ENCODE data around the gene DCTN2.
"Not testable (repeated sequence)": the region's sequence is repeated elsewhere in the genome, so short reads cannot be mapped to it uniquely, and the experiment has no call there.

DCTN2 gene

DNA sequence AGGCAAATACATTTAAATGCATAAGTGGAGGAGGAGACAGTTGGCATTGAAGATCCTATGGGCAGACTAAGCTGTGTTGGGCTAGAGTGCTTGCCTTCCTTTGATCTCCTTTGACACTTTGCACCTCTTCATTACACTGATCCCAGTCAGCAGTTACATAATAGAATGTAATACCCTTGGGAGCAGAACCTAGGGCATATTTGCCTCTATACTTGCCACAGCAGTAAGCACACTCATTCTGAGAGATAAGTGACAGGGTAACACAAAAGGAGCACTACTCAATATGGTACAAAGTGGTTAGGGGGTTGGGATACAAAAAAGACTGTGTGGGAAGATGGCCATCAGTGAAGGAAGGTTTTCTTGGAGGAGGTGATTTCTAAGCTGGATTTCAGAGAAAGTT is 50.2 kb downstream of the DCTN2 start:
- Histone ChIP-seq H3K36me3 (ENCODE audit: insufficient read depth, low read length) (peaks cover 72% of the 10 kb centered on the region), H3K27ac (ENCODE audit: low read depth, low read length) (no peak overlapping the region), H3K4me3 (ENCODE audit: low read length) (no peak overlapping the region), H3K4me1 (ENCODE audit: insufficient read depth, low read length) (no peaks in the 10 kb centered on the region), H3K9ac (ENCODE audit: low read depth, low read length) (no peak overlapping the region), H3K27me3 (ENCODE audit: insufficient read depth, low read length) (no peaks in the 10 kb centered on the region), H3K9me3 (ENCODE audit: insufficient read depth, low read depth, low read length) (peaks cover 5% of the 10 kb centered on the region; the same call in 1 of the 2 replicates)

DNA sequence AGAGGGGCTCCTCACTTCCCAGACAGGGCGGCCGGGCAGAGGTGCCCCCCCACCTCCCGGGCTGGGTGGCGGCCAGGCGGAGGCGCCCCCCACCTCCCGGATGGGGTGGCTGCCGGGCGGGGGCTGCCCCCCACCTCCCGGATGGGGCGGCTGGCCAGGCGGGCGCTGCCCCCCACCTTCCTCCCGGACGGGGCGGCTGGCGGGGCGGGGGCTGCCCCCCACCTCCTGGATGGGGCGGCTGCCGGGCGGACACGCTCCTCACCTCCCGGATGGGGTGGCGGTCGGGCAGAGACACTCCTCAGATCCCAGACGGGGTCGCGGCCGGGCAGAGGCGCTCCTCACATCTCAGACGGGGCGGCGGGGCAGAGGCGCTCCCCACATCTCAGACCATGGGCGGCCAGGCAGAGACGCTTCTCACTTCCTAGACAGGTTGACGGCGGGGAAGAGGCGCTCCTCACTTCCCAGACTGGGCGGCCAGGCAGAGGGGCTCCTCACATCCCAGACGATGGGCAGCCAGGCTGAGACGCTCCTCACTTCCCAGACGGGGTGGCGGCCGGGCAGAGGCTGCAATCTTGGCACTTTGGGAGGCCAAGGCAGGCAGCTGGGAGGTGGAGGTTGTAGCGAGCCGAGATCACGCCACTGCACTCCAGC is 51.8 kb downstream of the DCTN2 start:
- not testable (repeated sequence) for H3K4me3 ChIP-seq (ENCODE audit: low read length); H3K9ac ChIP-seq (ENCODE audit: low read depth, low read length); H3K9me3 ChIP-seq (ENCODE audit: insufficient read depth, low read depth, low read length); H3K4me1 ChIP-seq (ENCODE audit: insufficient read depth, low read length); H3K27me3 ChIP-seq (ENCODE audit: insufficient read depth, low read length); H3K27ac ChIP-seq (ENCODE audit: low read depth, low read length)
- 93% methylated on average over 48 of the region's 48 CpGs for WGBS
- peaks cover 72% of the 10 kb centered on the region for H3K36me3 ChIP-seq (ENCODE audit: insufficient read depth, low read length)

DNA sequence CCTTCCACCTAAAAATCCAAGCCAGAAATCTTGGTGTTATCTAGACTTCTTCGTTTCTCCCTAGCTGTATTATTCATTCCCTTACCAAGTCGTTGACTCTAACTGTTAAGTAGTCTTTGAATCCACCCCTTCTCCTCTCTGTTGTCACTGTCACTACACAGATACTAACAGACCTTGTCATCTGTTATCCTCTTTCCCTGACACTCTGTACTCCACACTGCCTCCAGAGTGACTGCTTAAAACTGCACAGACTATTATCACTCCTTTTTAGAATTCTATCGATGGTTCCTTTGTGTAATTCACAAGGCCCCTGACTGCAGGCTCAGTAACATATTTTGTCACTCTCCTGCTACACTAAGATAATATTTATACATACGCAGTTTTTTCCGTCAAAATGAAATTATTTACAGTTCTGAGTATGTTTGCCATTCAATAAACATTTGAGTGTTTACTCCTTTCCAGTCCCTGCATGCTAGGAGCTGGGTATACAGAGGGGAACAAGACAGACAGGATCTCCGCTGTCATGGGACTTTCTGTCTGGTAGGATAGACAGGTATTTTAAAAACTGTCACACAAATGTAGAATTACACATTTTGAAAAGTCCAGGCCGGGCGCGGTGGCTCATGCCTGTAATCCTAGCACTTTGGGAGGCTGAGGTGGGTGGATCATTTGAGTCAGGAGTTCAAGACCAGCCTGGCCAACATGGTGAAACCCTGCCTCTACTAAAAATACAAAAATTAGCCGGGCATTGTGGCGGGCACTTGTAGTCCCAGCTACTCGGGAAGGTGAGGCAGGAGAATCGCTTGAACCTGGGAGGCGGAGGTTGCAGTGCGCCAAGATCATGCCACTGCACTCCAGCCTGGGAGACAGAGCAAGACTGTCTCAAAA is 55.4 kb downstream of the DCTN2 start:
- Histone ChIP-seq H3K4me3 (ENCODE audit: low read length) (no peak overlapping the region), H3K9ac (ENCODE audit: low read depth, low read length) (no peak overlapping the region), H3K36me3 (ENCODE audit: insufficient read depth, low read length) (peaks cover 56% of the 10 kb centered on the region), H3K9me3 (ENCODE audit: insufficient read depth, low read depth, low read length) (peaks cover 5% of the 10 kb centered on the region; the same call in 1 of the 2 replicates), H3K4me1 (ENCODE audit: insufficient read depth, low read length) (peaks cover 6% of the 10 kb centered on the region; the same call in 1 of the 2 replicates), H3K27ac (ENCODE audit: low read depth, low read length) (no peak overlapping the region), H3K27me3 (ENCODE audit: insufficient read depth, low read length) (no peaks in the 10 kb centered on the region)
- 96% methylated on average over 15 of the region's 15 CpGs for WGBS

DNA sequence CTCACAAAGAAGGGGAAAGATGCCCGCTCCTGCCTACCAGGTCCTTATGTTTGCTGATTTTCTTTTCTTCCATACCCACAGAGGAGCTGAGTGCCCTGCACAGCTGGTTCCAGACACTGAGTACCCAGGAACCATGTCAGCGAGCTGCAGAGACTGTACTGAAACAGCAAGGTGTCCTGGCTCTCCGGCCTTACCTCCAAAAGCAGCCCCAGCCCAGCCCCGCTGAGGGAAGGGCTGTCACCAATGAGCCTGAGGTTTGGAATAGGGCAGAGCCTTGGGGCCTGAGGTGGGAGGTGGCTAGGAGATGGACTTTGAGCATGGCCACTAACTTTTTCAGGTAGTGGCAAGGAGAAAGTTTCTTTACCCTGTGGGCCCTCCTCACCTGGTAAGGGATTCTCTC is 56.9 kb downstream of the DCTN2 start:
- no peak overlapping the region for H3K4me3 ChIP-seq (ENCODE audit: low read length)
- H3K27me3 ChIP-seq (ENCODE audit: insufficient read depth, low read length) = no peaks in the 10 kb centered on the region
- H3K9me3 ChIP-seq (ENCODE audit: insufficient read depth, low read depth, low read length) = peaks cover 5% of the 10 kb centered on the region; the same call in 1 of the 2 replicates
- H3K9ac ChIP-seq (ENCODE audit: low read depth, low read length) = no peak overlapping the region
- peaks cover 46% of the 10 kb centered on the region for H3K36me3 ChIP-seq (ENCODE audit: insufficient read depth, low read length)
- WGBS = 94% methylated on average over 4 of the region's 4 CpGs
- H3K4me1 ChIP-seq (ENCODE audit: insufficient read depth, low read length) = peaks cover 6% of the 10 kb centered on the region; the same call in 1 of the 2 replicates
- H3K27ac ChIP-seq (ENCODE audit: low read depth, low read length) = no peak overlapping the region

DNA sequence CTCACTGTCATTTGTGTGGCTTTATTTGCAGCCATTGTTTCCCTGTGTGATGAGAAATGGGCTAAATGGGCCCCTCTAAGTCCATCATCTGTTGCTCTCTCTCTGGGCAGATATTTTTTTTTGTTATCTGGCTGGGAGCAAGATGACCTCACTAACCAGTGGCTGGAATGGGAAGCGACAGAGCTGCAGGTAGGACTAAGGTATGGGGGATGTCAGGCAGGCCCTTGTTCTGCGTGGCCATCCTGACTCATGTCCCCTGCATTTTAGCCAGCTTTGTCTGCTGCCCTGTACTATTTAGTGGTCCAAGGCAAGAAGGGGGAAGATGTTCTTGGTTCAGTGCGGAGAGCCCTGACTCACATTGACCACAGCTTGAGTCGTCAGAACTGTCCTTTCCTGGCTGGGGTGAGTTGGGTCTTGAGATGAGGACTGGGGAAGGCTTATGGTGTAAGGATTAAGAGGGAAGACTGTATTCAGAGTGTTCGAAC is 57.8 kb downstream of the DCTN2 start:
- Histone ChIP-seq H3K4me1 (ENCODE audit: insufficient read depth, low read length) (peaks cover 6% of the 10 kb centered on the region; the same call in 1 of the 2 replicates), H3K27me3 (ENCODE audit: insufficient read depth, low read length) (no peaks in the 10 kb centered on the region), H3K27ac (ENCODE audit: low read depth, low read length) (peak overlapping the region; percentile 31; the same call in 1 of the 2 replicates), H3K9me3 (ENCODE audit: insufficient read depth, low read depth, low read length) (peaks cover 5% of the 10 kb centered on the region; the same call in 1 of the 2 replicates), H3K9ac (ENCODE audit: low read depth, low read length) (peak overlapping the region; percentile 98; the same call in 1 of the 2 replicates), H3K4me3 (ENCODE audit: low read length) (peak overlapping the region; percentile 95), H3K36me3 (ENCODE audit: insufficient read depth, low read length) (peaks cover 46% of the 10 kb centered on the region)
- 89% methylated on average over 4 of the region's 5 CpGs for WGBS

DNA sequence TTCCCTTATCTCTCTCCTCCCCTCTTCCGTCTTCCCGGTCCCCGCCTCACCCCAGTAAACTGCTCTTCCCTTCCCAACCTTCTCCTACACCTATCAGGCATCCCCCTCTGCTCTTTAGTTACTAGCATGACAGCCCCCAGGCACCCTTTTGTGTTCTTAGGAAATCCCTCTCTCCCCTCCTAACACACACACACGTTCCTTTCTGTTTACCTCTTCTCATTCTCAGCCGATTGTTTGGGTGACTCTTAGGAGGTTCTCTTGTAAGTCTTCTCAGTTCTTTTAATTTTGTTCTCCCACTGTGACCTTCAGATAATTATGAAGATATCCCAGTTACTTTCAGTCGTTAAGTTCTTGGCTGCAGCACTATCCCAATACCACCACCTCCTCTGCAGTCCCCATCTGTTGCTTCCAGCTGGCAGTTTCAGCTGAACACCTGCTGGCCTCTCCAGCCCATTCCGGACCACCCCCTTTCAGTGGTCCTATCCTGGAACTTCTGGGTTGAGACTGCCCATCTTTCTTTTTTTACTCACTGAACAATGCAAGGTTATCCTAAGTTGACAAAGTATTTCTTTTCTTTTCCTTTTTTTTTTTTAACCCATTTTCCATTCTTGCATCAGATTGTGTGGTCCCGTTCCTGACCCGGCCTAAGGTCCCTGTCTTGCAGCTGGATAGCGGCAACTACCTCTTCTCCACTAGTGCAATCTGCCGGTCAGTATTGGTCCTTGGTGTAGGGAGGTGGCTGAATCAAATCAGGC is 58.4 kb downstream of the DCTN2 start:
- peak overlapping the region; percentile 98 for H3K9ac ChIP-seq (ENCODE audit: low read depth, low read length)
- H3K27me3 ChIP-seq (ENCODE audit: insufficient read depth, low read length) = no peaks in the 10 kb centered on the region
- H3K4me1 ChIP-seq (ENCODE audit: insufficient read depth, low read length) = peaks cover 6% of the 10 kb centered on the region; the same call in 1 of the 2 replicates
- H3K4me3 ChIP-seq (ENCODE audit: low read length) = peak overlapping the region; percentile 95
- WGBS = 30% methylated on average over 11 of the region's 11 CpGs
- peak overlapping the region; percentile 91 for H3K27ac ChIP-seq (ENCODE audit: low read depth, low read length)
- peaks cover 5% of the 10 kb centered on the region; the same call in 1 of the 2 replicates for H3K9me3 ChIP-seq (ENCODE audit: insufficient read depth, low read depth, low read length)
- H3K36me3 ChIP-seq (ENCODE audit: insufficient read depth, low read length) = peaks cover 42% of the 10 kb centered on the region

DNA sequence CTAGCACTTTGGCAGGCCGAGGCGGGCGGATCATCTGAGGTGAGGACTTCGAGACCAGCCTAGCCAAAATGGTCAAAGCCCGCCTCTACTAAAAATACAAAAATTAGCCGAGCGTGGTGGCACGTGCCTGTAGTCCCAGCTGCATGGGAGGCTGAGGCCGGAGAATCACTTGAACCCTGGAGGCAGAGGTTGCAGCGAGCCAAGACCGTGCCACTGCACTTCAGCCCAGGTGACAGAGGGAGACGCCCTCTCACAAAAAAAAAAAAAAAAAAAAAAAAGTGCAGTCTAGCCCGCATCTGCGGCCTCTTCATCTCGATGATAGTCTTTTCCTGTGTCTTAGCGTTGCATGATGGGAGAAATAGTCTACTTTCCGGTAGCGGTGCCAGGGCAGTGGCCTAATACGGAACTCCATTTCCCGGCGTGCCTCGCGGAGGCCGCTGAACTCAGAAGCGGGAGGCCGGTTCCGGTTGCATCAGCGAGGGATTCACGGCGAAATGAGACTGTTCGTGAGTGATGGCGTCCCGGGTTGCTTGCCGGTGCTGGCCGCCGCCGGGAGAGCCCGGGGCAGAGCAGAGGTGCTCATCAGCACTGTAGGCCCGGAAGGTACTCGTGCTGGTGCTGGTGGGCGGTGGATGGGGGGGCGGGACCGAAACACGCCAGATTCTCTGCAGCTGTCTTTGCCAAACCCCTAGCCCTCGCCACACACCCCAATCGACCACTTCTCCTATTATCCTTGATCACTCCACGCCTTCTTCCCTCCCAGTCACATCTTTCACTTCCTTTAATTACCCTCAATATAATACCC is 59.2 kb downstream of the DCTN2 start, which contains the start of gene MARS1:
Gene MARS1, plus strand, starts transcription at position 472 of the 805 bp plus-strand sequence. Its CDS starts 23 bp downstream, at position 495.
- H3K9me3 ChIP-seq (ENCODE audit: insufficient read depth, low read depth, low read length) = peaks cover 2% of the 10 kb centered on the region; the same call in 1 of the 2 replicates
- peaks cover 39% of the 10 kb centered on the region for H3K36me3 ChIP-seq (ENCODE audit: insufficient read depth, low read length)
- H3K27ac ChIP-seq (ENCODE audit: low read depth, low read length) = peak within 1 kb of the TSS; percentile 91
- no peaks in the 10 kb centered on the region for H3K27me3 ChIP-seq (ENCODE audit: insufficient read depth, low read length)
- H3K9ac ChIP-seq (ENCODE audit: low read depth, low read length) = peak within 1 kb of the TSS; percentile 98
- WGBS = 15% methylated on average over 47 of the region's 47 CpGs
- H3K4me1 ChIP-seq (ENCODE audit: insufficient read depth, low read length) = peaks cover 6% of the 10 kb centered on the region; the same call in 1 of the 2 replicates
- H3K4me3 ChIP-seq (ENCODE audit: low read length) = peak within 1 kb of the TSS; percentile 95

DNA sequence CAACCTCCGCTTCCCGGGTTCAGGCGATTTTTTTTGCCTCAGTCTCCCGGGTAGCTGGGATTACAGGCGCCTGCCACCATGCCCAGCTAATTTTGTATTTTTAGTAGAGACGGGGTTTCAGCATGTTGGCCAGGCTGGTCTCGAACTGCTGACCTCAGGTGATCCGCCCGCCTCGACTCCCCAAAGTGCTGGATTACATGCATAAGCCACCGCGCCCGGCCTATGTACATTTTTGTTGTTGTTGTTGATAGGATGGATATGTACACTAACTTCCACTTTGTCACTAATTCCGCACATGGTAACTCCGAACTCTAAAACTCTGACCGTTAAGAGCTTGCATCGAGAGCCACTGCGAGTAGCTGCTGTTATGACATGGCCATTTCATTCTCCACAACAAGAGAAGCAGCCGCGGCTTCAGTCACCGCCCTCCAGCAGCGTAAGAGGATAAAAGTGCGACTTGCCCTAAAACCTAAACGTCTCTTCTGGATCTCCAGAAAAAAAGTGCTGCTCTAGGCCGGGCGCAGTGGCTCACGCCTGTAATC is 59.9 kb downstream of the DCTN2 start:
- 93% methylated on average over 27 of the region's 27 CpGs for WGBS
- Histone ChIP-seq H3K27ac (ENCODE audit: low read depth, low read length) (no peak overlapping the region), H3K4me1 (ENCODE audit: insufficient read depth, low read length) (peaks cover 6% of the 10 kb centered on the region; the same call in 1 of the 2 replicates), H3K27me3 (ENCODE audit: insufficient read depth, low read length) (no peaks in the 10 kb centered on the region), H3K36me3 (ENCODE audit: insufficient read depth, low read length) (peaks cover 32% of the 10 kb centered on the region), H3K9me3 (ENCODE audit: insufficient read depth, low read depth, low read length) (no peaks in the 10 kb centered on the region), H3K4me3 (ENCODE audit: low read length) (0 out of 2 replicates have a peak overlapping the region, but pooled peaks have one; percentile 95), H3K9ac (ENCODE audit: low read depth, low read length) (no peak overlapping the region)

DNA sequence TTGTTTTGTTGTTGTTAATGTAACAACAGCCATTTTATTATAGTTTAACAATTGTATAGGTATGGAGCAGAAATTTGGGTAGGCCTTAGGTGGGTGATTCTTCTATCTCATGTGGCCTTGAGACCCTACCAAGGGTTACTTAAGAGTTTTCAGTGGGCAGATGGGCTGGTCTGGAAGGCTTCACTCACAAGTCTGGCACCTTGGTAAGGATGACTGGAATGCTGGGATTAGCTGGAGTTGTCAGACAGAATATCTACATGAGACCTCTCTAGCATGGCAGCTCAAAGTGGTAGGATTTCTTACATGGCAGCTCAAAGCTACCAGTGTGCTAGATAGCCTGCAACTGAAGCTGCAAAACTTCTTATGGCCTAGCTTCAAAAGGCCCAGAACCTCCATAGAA is 61.3 kb downstream of the DCTN2 start:
- Histone ChIP-seq H3K9me3 (ENCODE audit: insufficient read depth, low read depth, low read length) (no peaks in the 10 kb centered on the region), H3K27ac (ENCODE audit: low read depth, low read length) (no peak overlapping the region), H3K4me3 (ENCODE audit: low read length) (no peak overlapping the region), H3K27me3 (ENCODE audit: insufficient read depth, low read length) (no peaks in the 10 kb centered on the region; the same call in 1 of the 2 replicates), H3K9ac (ENCODE audit: low read depth, low read length) (no peak overlapping the region), H3K4me1 (ENCODE audit: insufficient read depth, low read length) (peaks cover 6% of the 10 kb centered on the region; the same call in 1 of the 2 replicates), H3K36me3 (ENCODE audit: insufficient read depth, low read length) (peaks cover 19% of the 10 kb centered on the region)

DNA sequence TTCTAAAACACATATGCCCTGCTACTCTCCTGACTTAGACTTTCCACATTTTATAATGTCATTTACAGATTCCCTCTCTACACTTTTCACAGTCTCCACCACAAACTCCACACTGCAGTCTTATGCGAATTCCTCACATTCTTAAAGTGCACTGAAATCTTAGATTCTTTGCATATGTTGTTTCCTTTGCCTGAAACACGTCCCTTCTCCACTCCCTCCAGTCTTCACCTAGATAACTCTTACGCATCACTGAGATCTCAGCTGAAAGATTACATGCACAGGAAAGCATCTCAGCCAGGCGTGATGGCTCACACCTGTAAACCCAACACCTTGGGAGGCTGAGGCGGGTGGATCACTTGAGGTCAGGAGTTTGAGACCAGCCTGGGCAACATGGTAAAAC is 63.5 kb downstream of the DCTN2 start:
- 73% methylated on average over 5 of the region's 5 CpGs for WGBS
- Histone ChIP-seq H3K4me1 (ENCODE audit: insufficient read depth, low read length) (no peaks in the 10 kb centered on the region), H3K36me3 (ENCODE audit: insufficient read depth, low read length) (no peaks in the 10 kb centered on the region), H3K27ac (ENCODE audit: low read depth, low read length) (no peak overlapping the region), H3K27me3 (ENCODE audit: insufficient read depth, low read length) (peaks cover 9% of the 10 kb centered on the region; the same call in 1 of the 2 replicates), H3K9ac (ENCODE audit: low read depth, low read length) (no peak overlapping the region), H3K4me3 (ENCODE audit: low read length) (no peak overlapping the region), H3K9me3 (ENCODE audit: insufficient read depth, low read depth, low read length) (no peaks in the 10 kb centered on the region)

All from HUES64 (cell line).